ENCODE measurements around the gene EYA2. TPM values are rescaled to one million over a fixed set of nuclear protein-coding genes. Genes with fewer than 3 reads are reported as not detected.

EYA2 gene
- total RNA-seq, 1 experiment from 2014 or later = 0.74 TPM

DNA sequence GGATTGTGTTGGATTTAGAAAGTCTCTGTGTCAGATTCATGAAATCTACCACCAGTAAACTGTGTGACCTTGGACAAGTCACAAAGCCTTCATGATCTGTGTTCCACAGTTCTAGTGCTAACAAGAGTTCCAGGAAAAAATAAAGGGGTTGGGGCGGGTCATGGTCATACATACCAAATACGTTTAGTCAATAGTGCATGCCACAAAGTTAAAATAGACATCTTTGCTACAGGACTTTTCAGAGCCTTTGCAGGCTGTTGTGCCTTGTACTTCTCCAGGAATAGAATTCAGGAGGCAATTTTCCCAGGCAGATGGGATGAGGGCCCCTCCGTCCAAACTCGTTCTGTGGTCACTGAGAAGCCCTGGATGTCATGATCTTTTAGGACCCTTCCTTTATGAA is 127.2 kb downstream of the EYA2 start:
- no peaks in the 10 kb centered on the region for H3K36me3 Mint-ChIP-seq (ENCODE audit: insufficient read depth in 1 of 3, low read depth in 3 of 3)
- Histone ChIP-seq H3K4me1 (ENCODE audit: insufficient read depth, low read length) (no peaks in the 10 kb centered on the region), H4K20me1 (ENCODE audit: control insufficient read depth, insufficient read depth, insufficient read length) (no peaks in the 10 kb centered on the region), H3K18ac (ENCODE audit: insufficient read length, low read depth, low read length) (no peak overlapping the region), H3K56ac (ENCODE audit: insufficient read length, low read depth, low read length) (no peak overlapping the region), H2AFZ (ENCODE audit: low read length) (no peak overlapping the region), H3K4ac (ENCODE audit: low read depth, low read length) (no peak overlapping the region), H2BK120ac (ENCODE audit: low read depth, low read length, poor library complexity, severe bottlenecking) (no peak overlapping the region), H2BK12ac (ENCODE audit: insufficient read length, low read depth, low read length) (no peak overlapping the region), H3K9me3 (ENCODE audit: control insufficient read depth, low read depth, low read length) (no peaks in the 10 kb centered on the region), H3K23ac (ENCODE audit: insufficient read length, low read depth, low read length) (no peak overlapping the region), H3K79me1 (ENCODE audit: insufficient read depth, low read depth, low read length, poor library complexity, severe bottlenecking) (no peaks in the 10 kb centered on the region), H4K91ac (ENCODE audit: insufficient read length, low read depth, low read length) (no peak overlapping the region), H3K79me2 (ENCODE audit: insufficient read depth, low read length) (no peaks in the 10 kb centered on the region), H3K27ac (ENCODE audit: insufficient read length, low read depth, low read length) (no peak overlapping the region), H3K27me3 (ENCODE audit: insufficient read depth, low read length) (no peaks in the 10 kb centered on the region), H2BK5ac (ENCODE audit: insufficient read length, low read length) (no peak overlapping the region), H2BK15ac (ENCODE audit: low read depth, low read length) (no peak overlapping the region), H3K14ac (ENCODE audit: insufficient read depth, low read length) (no peak overlapping the region), H3T11ph (ENCODE audit: low read length) (no peak overlapping the region), H4K5ac (ENCODE audit: insufficient read length, low read depth, low read length) (no peak overlapping the region), H2BK20ac (ENCODE audit: low read depth, low read length, poor library complexity, severe bottlenecking) (no peak overlapping the region), H4K8ac (replicated peaks; ENCODE audit: insufficient read length, low read depth, low read length) (no peak overlapping the region), H3K9ac (ENCODE audit: extremely low read depth, insufficient read length, low read length) (no peak overlapping the region), H2AK5ac (ENCODE audit: insufficient read length, low read length) (no peak overlapping the region), H3K4me2 (ENCODE audit: insufficient read depth, insufficient read length, low read length) (no peak overlapping the region), H3K23me2 (ENCODE audit: insufficient read length, low read depth, low read length, poor library complexity, severe bottlenecking) (no peaks in the 10 kb centered on the region)
- DNase-seq = no peak
- WGBS (ENCODE audit: extremely low coverage, insufficient read length, low lambda C conversion rate) = no CpG with 5 or more reads among the region's 4 CpGs
- H3K9me3 Mint-ChIP-seq = no peaks in the 10 kb centered on the region
- TF ChIP-seq, protein P1, sequence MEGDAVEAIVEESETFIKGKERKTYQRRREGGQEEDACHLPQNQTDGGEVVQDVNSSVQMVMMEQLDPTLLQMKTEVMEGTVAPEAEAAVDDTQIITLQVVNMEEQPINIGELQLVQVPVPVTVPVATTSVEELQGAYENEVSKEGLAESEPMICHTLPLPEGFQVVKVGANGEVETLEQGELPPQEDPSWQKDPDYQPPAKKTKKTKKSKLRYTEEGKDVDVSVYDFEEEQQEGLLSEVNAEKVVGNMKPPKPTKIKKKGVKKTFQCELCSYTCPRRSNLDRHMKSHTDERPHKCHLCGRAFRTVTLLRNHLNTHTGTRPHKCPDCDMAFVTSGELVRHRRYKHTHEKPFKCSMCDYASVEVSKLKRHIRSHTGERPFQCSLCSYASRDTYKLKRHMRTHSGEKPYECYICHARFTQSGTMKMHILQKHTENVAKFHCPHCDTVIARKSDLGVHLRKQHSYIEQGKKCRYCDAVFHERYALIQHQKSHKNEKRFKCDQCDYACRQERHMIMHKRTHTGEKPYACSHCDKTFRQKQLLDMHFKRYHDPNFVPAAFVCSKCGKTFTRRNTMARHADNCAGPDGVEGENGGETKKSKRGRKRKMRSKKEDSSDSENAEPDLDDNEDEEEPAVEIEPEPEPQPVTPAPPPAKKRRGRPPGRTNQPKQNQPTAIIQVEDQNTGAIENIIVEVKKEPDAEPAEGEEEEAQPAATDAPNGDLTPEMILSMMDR (conservative IDR thresholded peaks at IDR 0.05) = no peak
- H3K4me3 Mint-ChIP-seq = no peak overlapping the region
- no peak overlapping the region for H3K27ac Mint-ChIP-seq
- H3K27me3 Mint-ChIP-seq (ENCODE audit: low read depth) = no peaks in the 10 kb centered on the region; the same call in 1 of the 2 replicates
- peaks cover 6% of the 10 kb centered on the region in 2 experiments for H3K4me1 Mint-ChIP-seq
